CD14-positive monocyte (primary cell): ENCODE results near the gene MED26. TPM values are rescaled to one million over a fixed set of nuclear protein-coding genes. Genes with fewer than 3 reads are reported as not detected.
A peak's percentile ranks its signal among the peaks of the same experiment; 100 is the strongest.

ENCODE experiments used
- DNase-seq, 3 donors: peaks; one replicate each; pipeline ENCODE4 v3.0.0-alpha.2; 2011 to 2022
- H2AFZ ChIP-seq: 2 replicates; pipeline ENCODE4 v1.6.0; 2012; ENCODE audit warnings: mild to moderate bottlenecking, low read depth, low read length, inconsistent platforms; ENCODE audit not compliant: insufficient read depth, poor library complexity, severe bottlenecking
- H3K27ac ChIP-seq, 2 donors: 1 replicate in 1 of 2; 2 replicates in 1 of 2; pipeline ENCODE4 v1.5.1; 2012 to 2013; ENCODE audit warnings: low read length in 2 of 2, control low read depth in 1 of 2, inconsistent platforms in 1 of 2, low read depth in 1 of 2, mild to moderate bottlenecking in 1 of 2
- H3K27me3 ChIP-seq, 2 donors: one replicate each; pipeline versions ENCODE4 v1.6.0 to v1.6.1; 2011 to 2013; ENCODE audit warnings: low read length in 2 of 2; ENCODE audit not compliant: control insufficient read depth in 2 of 2, insufficient read depth in 2 of 2
- H3K36me3 ChIP-seq, 2 donors: replicated peaks in 1 of 2; 1 replicate in 1 of 2; 2 replicates in 1 of 2; pipeline versions ENCODE4 v1.5.1 to v1.6.1; 2012 to 2013; ENCODE audit warnings: low read length in 2 of 2, control low read depth in 1 of 2, inconsistent platforms in 1 of 2, mild to moderate bottlenecking in 1 of 2; ENCODE audit not compliant: insufficient read depth in 2 of 2, control insufficient read depth in 1 of 2
- H3K4me1 ChIP-seq, 2 donors: 1 replicate in 1 of 2; 2 replicates in 1 of 2; pipeline versions ENCODE4 v1.5.1 to v1.6.1; 2012 to 2013; ENCODE audit warnings: low read length in 2 of 2, control low read depth in 1 of 2, inconsistent platforms in 1 of 2, mild to moderate bottlenecking in 1 of 2, moderate library complexity in 1 of 2; ENCODE audit not compliant: insufficient read depth in 2 of 2, control insufficient read depth in 1 of 2
- H3K4me2 ChIP-seq: replicated peaks from 2 replicates; pipeline ENCODE3; 2012; ENCODE audit warnings: low read length, moderate library complexity, mild to moderate bottlenecking; ENCODE audit not compliant: poor library complexity, severe bottlenecking; ENCODE audit errors: extremely low read depth
- H3K4me3 ChIP-seq, 3 experiments: fragments of 200-600 bp in 1 of 3; sonication (generic) in 1 of 3; replicated peaks in 1 of 3; 1 replicate in 2 of 3; 2 replicates in 1 of 3; pipeline ENCODE4 v1.5.1; 2011 to 2013; ENCODE audit warnings: low read length in 3 of 3, mild to moderate bottlenecking in 3 of 3, control low read depth in 2 of 3, low read depth in 2 of 3, inconsistent platforms in 1 of 3, moderate library complexity in 1 of 3
- H3K79me2 ChIP-seq: 2 replicates; pipeline ENCODE4 v1.6.0; 2012; ENCODE audit warnings: mild to moderate bottlenecking, control low read depth, inconsistent platforms, low read length, moderate library complexity; ENCODE audit not compliant: insufficient read depth
- H3K9ac ChIP-seq: 2 replicates; pipeline ENCODE4 v1.6.0; 2017; ENCODE audit warnings: low read length, mild to moderate bottlenecking; ENCODE audit not compliant: insufficient read depth, poor library complexity, severe bottlenecking
- H3K9me3 ChIP-seq, 2 donors: replicated peaks in 1 of 2; 1 replicate in 1 of 2; 2 replicates in 1 of 2; pipeline versions ENCODE4 v1.5.1 to v1.6.1; 2012 to 2013; ENCODE audit warnings: low read length in 2 of 2, control low read depth in 1 of 2; ENCODE audit not compliant: control insufficient read depth in 1 of 2, insufficient read depth in 1 of 2
- H4K20me1 ChIP-seq: 2 replicates; pipeline ENCODE4 v1.6.0; 2012; ENCODE audit warnings: mild to moderate bottlenecking, low read length, control low read depth, moderate library complexity; ENCODE audit not compliant: insufficient read depth
- H3K27ac Mint-ChIP-seq, 7 donors: one replicate each; pipeline ENCODE4 v1.8.0; 2020; ENCODE audit warnings: mild to moderate bottlenecking in 7 of 7, mixed read lengths in 7 of 7, moderate library complexity in 6 of 7, inconsistent platforms in 2 of 7
- H3K27me3 Mint-ChIP-seq, 3 donors: one replicate each; pipeline ENCODE4 v1.8.0; 2021 to 2022; ENCODE audit warnings: low read depth in 3 of 3, mild to moderate bottlenecking in 3 of 3, mixed read lengths in 3 of 3, moderate library complexity in 3 of 3, inconsistent platforms in 1 of 3
- H3K36me3 Mint-ChIP-seq, 2 donors: one replicate each; pipeline ENCODE4 v1.8.0; 2020; ENCODE audit warnings: mixed read lengths in 2 of 2, inconsistent platforms in 1 of 2, mild to moderate bottlenecking in 1 of 2
- H3K4me1 Mint-ChIP-seq: one replicate; pipeline ENCODE4 v1.8.0; 2020; ENCODE audit warnings: mild to moderate bottlenecking, mixed read lengths
- H3K4me3 Mint-ChIP-seq, 2 donors: one replicate each; pipeline ENCODE4 v1.8.0; 2020; ENCODE audit warnings: mild to moderate bottlenecking in 2 of 2, mixed read lengths in 2 of 2, moderate library complexity in 1 of 2
- H3K9me3 Mint-ChIP-seq, 7 donors: one replicate each; pipeline ENCODE4 v1.8.0; 2020 to 2022; ENCODE audit warnings: mixed read lengths in 7 of 7, mild to moderate bottlenecking in 6 of 7, moderate library complexity in 6 of 7, inconsistent platforms in 2 of 7
- WGBS: methylation state at CpG from one replicate; pipeline ENCODE4 v1.1.5; 2013; ENCODE audit warnings: missing lambda C conversion rate; ENCODE audit not compliant: insufficient coverage; 5-methylcytosine and 5-hydroxymethylcytosine counted together
- intact Hi-C, 2 donors: fragments of 100-400 bp; cut with micrococcal nuclease; formaldehyde crosslinking; loops; one replicate each; pipeline versions ENCODE4 v1.15.0 to v1.15.1; 2023
- polyA plus RNA-seq, 3 donors: library from polyadenylated mRNA; depleted of rRNA in 1 of 3; unstranded in 2 of 3; stranded (reverse) in 1 of 3; fragments of 300-500 nt in 2 of 3; fragments of >200 nt in 1 of 3; fragmentation: Illumina TruSeq in 2 of 3; gene quantifications; 1 replicate in 2 of 3; 2 replicates in 1 of 3; pipeline ENCODE4 v1.2.3, GENCODE V29; 2012 to 2021
- TF ChIP-seq, protein P1 (sequence below): fragments of 200-600 bp; IDR thresholded peaks from one replicate; pipeline ENCODE4 v1.8.0; 2022; ENCODE audit warnings: antibody characterized with exemption, mild to moderate bottlenecking

MED26 gene
- polyA plus RNA-seq, 3 donors = 1.1 to 7.1 (median 2.1) TPM

DNA sequence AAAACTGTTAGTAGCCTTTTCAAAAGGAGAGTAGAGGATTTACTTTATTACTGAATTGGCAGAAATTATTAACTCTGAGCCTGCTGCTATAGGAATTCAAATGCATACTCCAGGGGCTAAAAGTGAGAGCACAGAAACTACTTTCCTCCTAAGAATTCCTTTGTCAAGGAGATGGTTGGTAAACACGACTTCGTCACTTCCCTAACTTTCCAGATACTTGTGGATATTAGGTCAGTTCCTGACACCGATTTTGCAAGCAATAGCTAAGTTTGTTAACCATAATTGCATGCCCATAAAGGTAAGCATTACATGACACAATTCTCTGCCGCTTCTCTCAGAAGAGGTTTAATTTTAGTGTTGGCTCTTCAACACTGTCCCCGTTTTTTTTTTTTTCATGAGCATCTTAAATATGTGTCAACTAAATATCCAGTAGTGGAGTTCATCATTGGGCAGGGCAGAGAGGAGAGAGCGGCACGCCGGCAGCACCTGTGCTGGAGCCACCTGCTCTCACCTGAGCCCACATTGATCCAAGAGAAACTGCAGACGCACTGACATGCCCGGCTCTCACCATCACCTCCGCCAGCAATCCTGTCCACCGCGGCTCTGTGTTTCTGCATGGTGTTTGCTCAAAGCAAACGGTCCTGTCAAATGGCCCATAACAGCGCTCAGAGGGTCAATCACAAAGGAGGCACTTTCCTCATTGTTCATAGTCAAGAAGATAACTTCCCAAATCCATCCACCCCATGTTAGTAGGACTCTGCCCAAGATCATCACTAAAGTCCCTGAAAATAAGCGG lies 2.6 kb downstream of the MED26 start:
- H3K27me3 ChIP-seq = no peaks in the 10 kb centered on the region
- H3K4me2 ChIP-seq = no peak overlapping the region
- peak overlapping the region in 1 of 2 donors; percentile 15 for H3K27ac ChIP-seq
- no peak overlapping the region for H3K4me3 ChIP-seq
- TF ChIP-seq, protein P1, sequence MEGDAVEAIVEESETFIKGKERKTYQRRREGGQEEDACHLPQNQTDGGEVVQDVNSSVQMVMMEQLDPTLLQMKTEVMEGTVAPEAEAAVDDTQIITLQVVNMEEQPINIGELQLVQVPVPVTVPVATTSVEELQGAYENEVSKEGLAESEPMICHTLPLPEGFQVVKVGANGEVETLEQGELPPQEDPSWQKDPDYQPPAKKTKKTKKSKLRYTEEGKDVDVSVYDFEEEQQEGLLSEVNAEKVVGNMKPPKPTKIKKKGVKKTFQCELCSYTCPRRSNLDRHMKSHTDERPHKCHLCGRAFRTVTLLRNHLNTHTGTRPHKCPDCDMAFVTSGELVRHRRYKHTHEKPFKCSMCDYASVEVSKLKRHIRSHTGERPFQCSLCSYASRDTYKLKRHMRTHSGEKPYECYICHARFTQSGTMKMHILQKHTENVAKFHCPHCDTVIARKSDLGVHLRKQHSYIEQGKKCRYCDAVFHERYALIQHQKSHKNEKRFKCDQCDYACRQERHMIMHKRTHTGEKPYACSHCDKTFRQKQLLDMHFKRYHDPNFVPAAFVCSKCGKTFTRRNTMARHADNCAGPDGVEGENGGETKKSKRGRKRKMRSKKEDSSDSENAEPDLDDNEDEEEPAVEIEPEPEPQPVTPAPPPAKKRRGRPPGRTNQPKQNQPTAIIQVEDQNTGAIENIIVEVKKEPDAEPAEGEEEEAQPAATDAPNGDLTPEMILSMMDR = no peak
- H4K20me1 ChIP-seq = peaks cover 76% of the 10 kb centered on the region
- peak overlapping the region in 2 of 7 donors; percentile 23 to 43 for H3K27ac Mint-ChIP-seq
- peaks cover 37% of the 10 kb centered on the region for H3K4me1 Mint-ChIP-seq
- peaks cover 30 to 33% of the 10 kb centered on the region in 2 donors for H3K36me3 Mint-ChIP-seq
- WGBS = 95% methylated on average over 12 of the region's 16 CpGs
- H2AFZ ChIP-seq = no peak overlapping the region
- H3K4me3 Mint-ChIP-seq = peak overlapping the region in 1 of 2 donors; percentile 5
- no peaks in the 10 kb centered on the region for H3K9me3 ChIP-seq
- no peak for DNase-seq
- H3K36me3 ChIP-seq = peaks cover 17 to 50% of the 10 kb centered on the region in 2 donors
- peaks cover 75% of the 10 kb centered on the region for H3K79me2 ChIP-seq
- intact Hi-C loops = loop anchor here in 1 of 2 donors (5.0 kb wide), 2 partner anchors 37 to 53 kb away; partner anchors contain the start of genes SLC35E1, SMIM7 and TMEM38A
- peaks cover 23 to 37% of the 10 kb centered on the region in 2 donors for H3K4me1 ChIP-seq
- H3K9me3 Mint-ChIP-seq = no peaks in the 10 kb centered on the region
- H3K9ac ChIP-seq = no peak overlapping the region
- H3K27me3 Mint-ChIP-seq = no peaks in the 10 kb centered on the region

DNA sequence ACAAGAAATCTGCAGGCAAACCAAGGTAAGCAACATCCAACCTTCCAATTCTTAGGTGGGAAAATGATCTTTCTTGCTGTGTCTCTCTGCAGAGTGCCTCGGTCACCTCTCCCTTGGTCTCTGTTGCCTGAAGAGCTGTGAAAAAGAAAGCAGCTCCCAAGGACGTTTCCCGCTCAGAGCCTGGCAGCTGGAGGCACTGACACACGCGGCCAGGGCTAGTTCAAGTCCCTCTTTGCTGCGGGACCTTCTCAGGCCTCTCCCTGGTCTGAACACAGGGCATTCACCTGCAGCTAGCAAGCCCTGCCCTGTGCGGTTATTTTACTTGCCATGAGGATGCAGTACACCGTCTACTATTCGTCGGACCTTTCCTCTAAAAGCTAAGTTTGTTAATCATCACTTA lies 3.8 kb downstream of the MED26 start:
- peaks cover 19 to 33% of the 10 kb centered on the region in 2 donors for H3K4me1 ChIP-seq
- no peak overlapping the region for H3K4me2 ChIP-seq
- TF ChIP-seq, protein P1 = no peak
- H3K4me3 Mint-ChIP-seq = no peak overlapping the region
- no peak overlapping the region for H2AFZ ChIP-seq
- H3K36me3 ChIP-seq = peaks cover 17 to 51% of the 10 kb centered on the region in 2 donors
- peaks cover 86% of the 10 kb centered on the region for H3K79me2 ChIP-seq
- H3K9ac ChIP-seq = no peak overlapping the region
- H4K20me1 ChIP-seq = peaks cover 85% of the 10 kb centered on the region
- H3K27ac Mint-ChIP-seq = peak overlapping the region in 1 of 7 donors; percentile 43
- no peaks in the 10 kb centered on the region for H3K9me3 ChIP-seq
- WGBS = 95% methylated on average over 10 of the region's 10 CpGs
- H3K27me3 ChIP-seq = no peaks in the 10 kb centered on the region
- H3K9me3 Mint-ChIP-seq = no peaks in the 10 kb centered on the region
- peaks cover 23 to 31% of the 10 kb centered on the region in 2 donors for H3K36me3 Mint-ChIP-seq
- H3K4me3 ChIP-seq = no peak overlapping the region
- peaks cover 38% of the 10 kb centered on the region for H3K4me1 Mint-ChIP-seq
- DNase-seq = no peak
- H3K27ac ChIP-seq = peak overlapping the region in 1 of 2 donors; percentile 15
- intact Hi-C loops = no loop called here
- H3K27me3 Mint-ChIP-seq = no peaks in the 10 kb centered on the region
